ENCODE measurements around the gene CES3.
"Not testable (repeated sequence)": the region's sequence is repeated elsewhere in the genome, so short reads cannot be mapped to it uniquely, and the experiment has no call there.

The CES3 gene

DNA sequence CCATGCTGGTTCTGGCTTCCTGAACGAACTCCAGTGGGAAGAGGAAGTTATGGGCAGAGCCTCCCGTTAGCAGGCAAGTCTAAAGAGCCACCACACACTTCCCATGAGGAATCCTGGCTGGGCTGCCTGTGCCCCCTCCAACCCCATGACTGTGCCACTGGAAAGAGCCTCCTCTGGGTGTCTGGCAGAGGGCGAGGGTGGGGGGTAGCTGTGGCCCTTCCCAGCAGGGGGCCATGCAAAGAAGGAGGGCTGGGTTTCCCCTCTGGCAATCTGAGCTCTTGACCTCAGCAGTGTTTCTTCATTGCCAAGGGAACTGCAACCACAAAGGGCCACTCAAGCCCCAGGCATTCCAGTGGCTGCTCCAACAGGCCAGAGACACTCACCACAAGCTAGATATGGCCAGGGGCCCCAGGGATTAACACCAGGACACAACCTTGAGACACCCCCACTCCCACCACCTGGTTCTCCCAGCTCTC is 34.1 kb upstream of the CES3 start:
- DNase-seq (ENCODE audit: low read depth in 2 of 2), result peak in 1 of 2 experiments; percentile 8

GRCh38 chr16:66927918-66928649 is 33.0 kb upstream of the CES3 start:
- no peak for DNase-seq (ENCODE audit: low read depth in 2 of 2)

DNA sequence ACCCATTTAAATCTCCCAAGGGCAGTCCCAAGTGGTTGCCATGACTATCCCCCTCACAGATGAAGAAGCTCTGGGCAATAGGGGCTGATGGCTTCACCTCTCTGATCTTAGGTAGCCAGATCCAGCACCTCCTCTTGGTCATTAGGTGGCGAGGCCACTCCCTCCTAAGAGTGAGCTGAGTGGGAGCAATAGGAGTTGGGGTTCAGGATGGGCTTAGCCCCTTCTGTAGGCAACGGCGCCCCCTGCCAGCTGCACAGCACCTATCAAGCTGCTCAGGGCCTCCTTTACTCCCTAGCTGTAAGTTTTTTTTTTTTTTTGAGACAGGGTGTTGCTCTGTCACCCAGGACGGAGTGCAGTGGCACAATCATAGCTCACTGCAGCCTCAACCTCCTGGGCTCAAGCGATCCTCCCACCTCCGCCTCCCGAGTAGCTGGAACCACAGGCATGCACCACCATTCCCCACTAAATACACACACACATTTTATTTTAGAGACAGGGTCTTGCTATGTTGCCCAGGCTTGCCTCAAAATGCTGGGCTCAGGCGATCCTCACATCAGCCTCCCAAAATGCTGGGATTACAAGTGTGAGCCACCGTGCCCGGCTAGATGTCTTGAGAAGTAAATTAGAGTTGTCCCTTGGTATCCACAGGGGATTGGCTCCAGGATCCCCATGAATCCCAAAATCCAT is 32.2 kb upstream of the CES3 start:
- no peak for DNase-seq (ENCODE audit: low read depth in 2 of 2)

DNA sequence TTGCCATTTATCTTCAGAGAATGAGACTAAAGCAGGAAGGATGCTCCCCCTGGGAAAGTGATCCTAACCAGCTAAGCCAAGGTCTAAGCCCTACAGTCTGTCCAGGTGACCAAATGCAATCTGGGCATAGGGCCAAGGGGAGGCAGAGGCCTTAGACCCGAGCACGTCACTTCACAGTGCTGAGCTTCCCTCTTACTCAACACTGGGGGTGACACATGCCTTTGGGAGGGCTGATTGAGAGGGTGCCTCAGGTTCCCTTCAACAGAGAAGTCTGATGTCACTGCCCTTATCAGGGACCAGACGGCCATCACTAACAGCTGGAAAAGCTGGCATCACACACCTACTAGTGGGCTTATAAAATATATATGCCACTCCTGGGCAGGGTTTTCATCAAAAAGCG is 30.9 kb upstream of the CES3 start:
- DNase-seq (ENCODE audit: low read depth in 2 of 2), result no peak

DNA sequence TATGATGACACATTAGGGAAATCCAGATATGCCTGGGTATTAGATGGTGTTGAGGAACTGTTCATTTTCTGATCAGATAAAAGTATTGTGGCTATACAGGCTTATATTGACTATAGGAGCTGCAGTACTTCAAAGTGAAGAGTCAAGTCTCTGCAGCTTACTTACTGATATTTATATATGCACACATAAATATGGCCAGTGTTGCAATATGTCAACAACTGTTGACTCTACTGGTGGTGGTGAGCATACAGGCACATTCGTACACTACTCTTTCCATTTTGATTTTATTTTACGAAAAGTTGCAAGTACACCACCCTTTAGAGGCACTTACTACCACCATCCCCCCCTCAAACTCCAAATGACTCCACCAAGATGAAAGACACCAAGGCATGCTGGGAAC is 29.4 kb upstream of the CES3 start:
- no peak for DNase-seq (ENCODE audit: low read depth in 2 of 2)

GRCh38 chr16:66932076-66932475 is 29.0 kb upstream of the CES3 start:
- DNase-seq (ENCODE audit: low read depth in 2 of 2), result no peak

GRCh38 chr16:66933776-66934137 is 27.3 kb upstream of the CES3 start:
- DNase-seq (ENCODE audit: low read depth in 2 of 2), result no peak

DNA sequence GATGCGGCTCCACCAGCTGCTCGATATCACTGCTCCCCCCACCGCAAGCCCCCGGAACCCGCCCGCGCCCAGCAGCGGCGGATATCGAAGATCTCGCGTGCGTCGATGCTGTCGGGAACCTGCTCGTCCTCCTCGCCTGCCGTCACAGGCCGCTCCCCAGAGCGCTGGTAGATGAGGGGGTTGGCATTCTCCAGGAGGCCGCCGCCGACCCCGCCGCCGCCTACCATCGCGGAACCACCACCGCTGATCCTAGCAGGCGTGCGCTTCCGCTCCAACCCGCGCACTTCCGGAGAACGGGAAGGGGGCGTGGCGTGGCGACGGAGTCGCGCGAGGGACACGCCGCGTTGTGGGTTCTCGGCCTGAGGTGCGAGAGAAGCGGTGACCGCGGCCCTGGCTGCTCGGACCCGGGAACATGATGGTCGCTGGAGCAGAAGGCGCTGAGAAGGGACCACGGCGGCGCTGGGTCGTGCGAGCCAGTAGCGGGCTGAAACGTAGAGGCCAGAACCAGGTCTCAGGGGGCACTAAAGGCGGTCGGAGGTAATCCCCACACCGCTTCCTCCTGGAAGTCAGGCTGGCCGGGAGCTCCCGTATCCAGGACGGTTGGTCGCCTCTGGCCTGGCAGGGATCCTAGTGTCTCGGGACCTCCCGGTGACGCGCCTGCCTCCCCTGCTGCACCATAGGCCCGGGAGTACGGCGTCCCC is 26.8 kb upstream of the CES3 start, which contains the start of gene CIAO2B:
TSS of gene CIAO2B (minus strand) at position 265 of the 701 bp plus-strand sequence. CDS start at position 227, 38 bp downstream.
- DNase-seq (ENCODE audit: low read depth in 2 of 2), result peak; percentile 33 to 48

DNA sequence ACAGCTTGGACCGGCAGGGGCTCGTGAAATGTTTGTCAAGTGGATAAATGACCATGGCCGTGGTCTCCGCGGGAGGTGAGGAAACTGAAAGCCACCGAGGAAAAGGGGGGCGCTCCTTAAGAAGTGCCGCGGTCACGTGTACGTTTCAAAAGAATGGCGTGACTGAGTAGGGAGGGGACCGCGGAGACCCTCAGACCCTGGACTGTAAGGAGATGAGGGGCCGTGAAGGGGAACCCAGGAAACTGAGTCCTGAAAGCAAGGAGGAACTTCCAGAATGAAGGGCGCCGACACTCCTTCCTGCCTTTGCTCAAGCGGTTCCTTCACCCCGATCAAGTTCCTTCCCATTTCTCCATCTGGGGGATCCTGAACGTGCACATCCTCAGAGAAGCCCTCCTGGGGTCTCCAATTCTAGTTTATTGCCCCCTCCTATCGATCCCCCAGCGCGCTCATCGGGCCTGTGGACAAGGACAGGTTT is 26.2 kb upstream of the CES3 start:
- not testable (repeated sequence) for DNase-seq (ENCODE audit: low read depth in 2 of 2)

DNA sequence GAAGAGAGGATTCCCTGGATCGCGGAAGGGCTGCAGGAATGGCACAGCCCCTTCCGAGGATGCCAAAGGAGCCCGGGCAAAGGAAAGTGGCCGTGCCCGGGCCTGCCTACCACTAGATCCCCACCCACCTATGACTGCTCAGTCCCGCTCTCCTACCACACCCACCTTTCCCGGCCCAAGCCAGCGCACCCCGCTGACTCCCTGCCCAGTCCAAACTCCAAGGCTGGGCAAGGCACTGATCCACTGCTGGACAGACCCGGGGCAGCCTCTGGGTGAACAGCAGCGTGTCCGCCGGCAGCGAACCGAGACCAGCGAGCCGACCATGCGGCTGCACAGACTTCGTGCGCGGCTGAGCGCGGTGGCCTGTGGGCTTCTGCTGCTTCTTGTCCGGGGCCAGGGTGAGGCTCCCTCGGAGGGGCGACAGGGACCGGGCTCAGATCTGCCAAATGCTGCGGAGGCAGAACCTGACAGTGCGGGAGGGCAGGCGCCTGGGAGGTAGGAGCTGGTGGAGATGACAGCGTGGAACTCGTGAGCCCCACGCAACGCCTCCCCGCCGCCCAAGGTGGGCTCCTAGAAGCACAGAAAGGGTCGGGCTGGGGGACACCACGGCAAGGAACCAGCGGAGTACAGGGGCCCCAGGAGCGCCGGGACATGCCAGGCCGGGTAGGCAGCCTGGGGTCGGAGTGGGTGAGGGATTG is 25.6 kb upstream of the CES3 start, which contains the start of gene CES2:
TSS of gene CES2 (plus strand) at position 203 of the 698 bp plus-strand sequence. CDS start at position 323, 120 bp downstream.
- DNase-seq (ENCODE audit: low read depth in 2 of 2), result no peak

- DNase-seq (ENCODE audit: low read depth in 2 of 2), result no peak
Measured at GRCh38 chr16:66936462-66936861, 24.6 kb upstream of the CES3 start.

DNA sequence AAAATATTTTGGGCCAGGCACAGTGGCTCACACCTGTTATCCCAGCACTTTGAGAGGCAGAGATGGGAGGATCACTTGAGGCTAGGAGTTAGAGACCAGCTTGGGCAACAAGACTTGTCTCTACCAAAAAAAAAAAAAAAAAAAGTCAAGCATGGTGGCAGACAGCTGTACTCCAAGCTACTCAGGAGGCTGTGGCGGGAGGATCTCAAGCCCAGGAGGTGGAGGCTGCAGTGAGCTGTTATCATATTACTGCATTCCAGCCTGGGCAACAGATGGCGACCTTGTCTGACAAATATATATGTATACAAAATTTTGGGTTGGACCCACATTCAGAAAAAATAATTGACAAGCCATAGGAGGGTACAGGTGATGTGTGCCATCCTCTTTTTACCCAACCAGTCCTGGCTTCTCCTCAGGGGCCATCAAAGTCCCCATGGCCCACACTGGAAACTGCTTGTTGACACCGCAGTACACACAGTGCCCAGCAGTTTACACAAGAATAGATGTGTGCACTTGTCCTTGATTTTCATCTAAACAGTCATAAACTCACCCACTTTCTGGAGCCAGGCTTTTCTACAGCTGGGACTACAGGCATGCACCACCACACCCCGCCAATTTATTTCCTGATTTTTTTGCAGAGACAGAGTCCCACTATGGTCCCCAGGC is 24.0 kb upstream of the CES3 start:
- DNase-seq (ENCODE audit: low read depth in 2 of 2), result no peak

DNA sequence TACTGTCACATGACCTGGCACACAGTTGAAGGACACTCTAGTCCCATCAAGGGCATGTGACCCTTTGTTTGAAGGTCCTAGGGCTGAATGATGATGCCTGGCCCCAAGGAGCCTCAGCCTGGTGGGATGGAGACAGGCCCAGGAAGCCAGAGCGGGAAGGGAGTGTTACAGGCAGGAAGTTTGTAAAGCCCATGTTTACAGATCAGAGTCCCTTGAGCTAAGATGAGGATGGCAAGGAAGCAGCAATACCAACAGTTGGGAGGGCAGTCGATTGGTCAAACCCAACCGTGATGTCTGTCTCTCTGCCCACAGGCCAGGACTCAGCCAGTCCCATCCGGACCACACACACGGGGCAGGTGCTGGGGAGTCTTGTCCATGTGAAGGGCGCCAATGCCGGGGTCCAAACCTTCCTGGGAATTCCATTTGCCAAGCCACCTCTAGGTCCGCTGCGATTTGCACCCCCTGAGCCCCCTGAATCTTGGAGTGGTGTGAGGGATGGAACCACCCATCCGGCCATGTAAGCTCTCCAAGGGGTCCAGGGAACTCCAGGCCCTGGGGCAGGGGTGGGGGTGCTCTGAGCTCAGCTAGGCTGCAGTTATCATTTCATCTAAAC is 23.2 kb upstream of the CES3 start:
- no peak for DNase-seq (ENCODE audit: low read depth in 2 of 2)

- no peak for DNase-seq (ENCODE audit: low read depth in 2 of 2)
Measured at GRCh38 chr16:66939366-66939765, 21.7 kb upstream of the CES3 start.

GRCh38 chr16:66940236-66940635 is 20.8 kb upstream of the CES3 start:
- DNase-seq (ENCODE audit: low read depth in 2 of 2), result no peak

- DNase-seq (ENCODE audit: low read depth in 2 of 2), result no peak
Measured at GRCh38 chr16:66942981-66943380, 18.1 kb upstream of the CES3 start.

DNA sequence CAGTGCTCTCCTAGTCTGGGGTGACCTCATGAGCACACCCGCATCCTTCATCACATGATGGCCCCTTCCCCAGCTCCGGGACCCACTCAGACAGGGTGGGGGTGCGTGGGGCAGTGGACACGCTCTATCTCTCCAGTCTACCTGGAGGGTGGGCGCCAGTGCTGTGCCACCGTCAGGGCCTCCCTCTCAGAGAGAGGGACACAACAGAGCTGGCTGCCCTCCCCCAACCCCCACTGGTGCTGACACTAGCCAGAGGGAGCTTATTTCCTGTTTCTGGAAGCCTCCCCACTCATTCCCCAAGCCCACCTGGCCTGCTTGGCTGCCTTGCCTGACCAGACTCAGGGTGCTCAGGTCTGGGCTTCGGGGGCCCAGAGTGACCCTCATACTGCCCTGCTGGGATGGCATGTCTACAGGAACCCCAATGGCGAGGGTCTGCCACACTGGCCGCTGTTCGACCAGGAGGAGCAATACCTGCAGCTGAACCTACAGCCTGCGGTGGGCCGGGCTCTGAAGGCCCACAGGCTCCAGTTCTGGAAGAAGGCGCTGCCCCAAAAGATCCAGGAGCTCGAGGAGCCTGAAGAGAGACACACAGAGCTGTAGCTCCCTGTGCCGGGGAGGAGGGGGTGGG is 17.5 kb upstream of the CES3 start:
- no peak for DNase-seq (ENCODE audit: low read depth in 2 of 2)

DNA sequence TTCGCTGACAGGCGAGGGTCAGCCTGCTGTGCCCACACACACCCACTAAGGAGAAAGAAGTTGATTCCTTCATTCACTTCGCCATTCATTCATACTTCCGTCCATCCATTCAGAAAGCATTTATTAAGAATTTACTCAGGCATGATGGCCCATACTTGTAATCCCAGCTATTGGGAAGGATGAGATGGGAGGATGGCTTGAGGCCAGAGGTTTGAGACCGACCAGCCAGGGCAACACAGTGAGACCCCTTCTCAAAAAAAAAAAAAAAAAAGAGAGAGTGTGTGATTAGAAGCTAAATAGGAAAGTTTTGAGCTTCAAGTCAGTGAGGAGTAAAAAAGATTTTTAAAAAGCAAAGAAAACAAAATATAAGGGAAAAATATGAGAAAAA is 17.0 kb upstream of the CES3 start:
- no peak for DNase-seq (ENCODE audit: low read depth in 2 of 2)

DNA sequence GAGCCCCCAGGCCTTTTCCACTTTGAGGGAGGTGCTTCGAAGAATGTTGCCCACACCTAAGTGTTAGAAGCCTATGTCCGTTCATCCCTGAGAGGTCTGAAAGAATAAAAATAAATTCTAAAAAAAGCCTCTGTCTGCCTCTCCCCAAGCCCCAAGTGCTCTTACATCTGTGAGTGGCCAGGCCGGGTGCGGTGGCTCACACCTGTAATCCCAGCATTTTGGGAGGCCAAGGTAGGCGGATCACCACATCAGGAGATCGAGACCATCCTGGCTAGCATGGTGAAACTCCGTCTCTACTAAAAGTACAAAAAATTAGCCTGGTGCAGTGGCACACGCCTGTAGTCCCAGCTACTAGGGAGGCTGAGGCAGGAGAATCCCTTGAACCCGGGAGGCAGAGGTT is 16.1 kb upstream of the CES3 start:
- not testable (repeated sequence) for DNase-seq (ENCODE audit: low read depth in 2 of 2)

GRCh38 chr16:66945939-66946338 is 15.1 kb upstream of the CES3 start:
- DNase-seq (ENCODE audit: low read depth in 2 of 2), result no peak

Measured in fibroblast of skin of left biceps (primary cell).